ENCODE data around the gene CTNNA3.

Gene CTNNA3

GRCh38 chr10:66804962-66805361, 891.0 kb downstream of the CTNNA3 start:
- Histone ChIP-seq H3K4me1 (ENCODE audit: control insufficient read depth, insufficient read depth, low read length) (no peaks in the 10 kb centered on the region), H3K36me3 (ENCODE audit: control insufficient read depth in 2 of 2, insufficient read depth in 1 of 2, low read length in 2 of 2) (no peaks in the 10 kb centered on the region), H3K27ac (ENCODE audit: extremely low read depth, low read depth, low read length) (no peak overlapping the region), H3K4me3 (ENCODE audit: low read depth, low read length) (no peak overlapping the region), H3K9me3 (ENCODE audit: control insufficient read depth, insufficient read depth, low read depth, low read length) (no peaks in the 10 kb centered on the region)
- POLR2A ChIA-PET = no interaction called here
- CTCF ChIA-PET = interaction anchor here (1.5 kb wide), 1 partner anchor 9 kb away, joined by 3 read pairs; no protein-coding TSS in a partner anchor
- TF ChIP-seq ZBTB21 (tag by site-specific recombination; IDR thresholded peaks at IDR 0.05) = no peak
- TF ChIP-seq ZNF155 (tag by site-specific recombination; IDR thresholded peaks at IDR 0.05) = no peak
- TF ChIP-seq RBAK (tag by site-specific recombination; IDR thresholded peaks at IDR 0.05) = no peak
- TF ChIP-seq ZFP37 (tag by site-specific recombination; IDR thresholded peaks at IDR 0.05) = no peak
- no peak for TF ChIP-seq ZNF707 (tag by site-specific recombination; IDR thresholded peaks at IDR 0.05)
- no peak for TF ChIP-seq ZBTB1 (tag by site-specific recombination; IDR thresholded peaks at IDR 0.05)
- TF ChIP-seq ZXDB (tag by site-specific recombination; IDR thresholded peaks at IDR 0.05) = no peak
- TF ChIP-seq SCRT2 (tag by site-specific recombination; IDR thresholded peaks at IDR 0.05) = no peak

- TF ChIP-seq SP3 (tag by site-specific recombination; IDR thresholded peaks at IDR 0.05) (no peak), REPIN1 (tag by site-specific recombination; IDR thresholded peaks at IDR 0.05; ENCODE audit: low read depth) (no peak), FEZF1 (tag by site-specific recombination; IDR thresholded peaks at IDR 0.05) (no peak), ZNF138 (tag by site-specific recombination; IDR thresholded peaks at IDR 0.05; ENCODE audit: borderline replicate concordance) (no peak), ZNF37A (tag by site-specific recombination; IDR thresholded peaks at IDR 0.05) (no peak), IKZF3 (tag by site-specific recombination; IDR thresholded peaks at IDR 0.05) (no peak), ELK4 (IDR thresholded peaks at IDR 0.05; ENCODE audit: borderline replicate concordance, low read depth, low read length) (no peak), ZNF280C (tag by site-specific recombination; IDR thresholded peaks at IDR 0.05) (no peak), ZNF558 (tag by site-specific recombination; IDR thresholded peaks at IDR 0.05) (no peak), ZNF596 (tag by site-specific recombination; IDR thresholded peaks at IDR 0.05) (no peak), REST (tag by site-specific recombination; IDR thresholded peaks at IDR 0.05) (no peak), ZNF510 (tag by site-specific recombination; IDR thresholded peaks at IDR 0.05; ENCODE audit: insufficient replicate concordance) (no peak), ZBTB10 (tag by site-specific recombination; IDR thresholded peaks at IDR 0.05) (no peak)
- TF ChIP-seq, protein P1, sequence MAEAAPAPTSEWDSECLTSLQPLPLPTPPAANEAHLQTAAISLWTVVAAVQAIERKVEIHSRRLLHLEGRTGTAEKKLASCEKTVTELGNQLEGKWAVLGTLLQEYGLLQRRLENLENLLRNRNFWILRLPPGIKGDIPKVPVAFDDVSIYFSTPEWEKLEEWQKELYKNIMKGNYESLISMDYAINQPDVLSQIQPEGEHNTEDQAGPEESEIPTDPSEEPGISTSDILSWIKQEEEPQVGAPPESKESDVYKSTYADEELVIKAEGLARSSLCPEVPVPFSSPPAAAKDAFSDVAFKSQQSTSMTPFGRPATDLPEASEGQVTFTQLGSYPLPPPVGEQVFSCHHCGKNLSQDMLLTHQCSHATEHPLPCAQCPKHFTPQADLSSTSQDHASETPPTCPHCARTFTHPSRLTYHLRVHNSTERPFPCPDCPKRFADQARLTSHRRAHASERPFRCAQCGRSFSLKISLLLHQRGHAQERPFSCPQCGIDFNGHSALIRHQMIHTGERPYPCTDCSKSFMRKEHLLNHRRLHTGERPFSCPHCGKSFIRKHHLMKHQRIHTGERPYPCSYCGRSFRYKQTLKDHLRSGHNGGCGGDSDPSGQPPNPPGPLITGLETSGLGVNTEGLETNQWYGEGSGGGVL (tag by site-specific recombination; IDR thresholded peaks at IDR 0.05) = no peak
- TF ChIP-seq, protein P2, sequence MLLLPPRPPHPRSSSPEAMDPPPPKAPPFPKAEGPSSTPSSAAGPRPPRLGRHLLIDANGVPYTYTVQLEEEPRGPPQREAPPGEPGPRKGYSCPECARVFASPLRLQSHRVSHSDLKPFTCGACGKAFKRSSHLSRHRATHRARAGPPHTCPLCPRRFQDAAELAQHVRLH (tag by site-specific recombination; IDR thresholded peaks at IDR 0.05) = no peak
- POLR2A ChIA-PET = no interaction called here
- CTCF ChIA-PET = interaction anchor here (0.6 kb wide), 2 partner anchors 41 to 227 kb away, joined by 3 to 7 read pairs; no protein-coding TSS in a partner anchor
- Histone ChIP-seq H3K4me3 (ENCODE audit: low read depth, low read length) (no peak overlapping the region), H3K27ac (ENCODE audit: extremely low read depth, low read depth, low read length) (no peak overlapping the region), H3K9me3 (ENCODE audit: control insufficient read depth, insufficient read depth, low read depth, low read length) (no peaks in the 10 kb centered on the region), H3K36me3 (ENCODE audit: control insufficient read depth in 2 of 2, insufficient read depth in 1 of 2, low read length in 2 of 2) (no peaks in the 10 kb centered on the region), H3K4me1 (ENCODE audit: control insufficient read depth, insufficient read depth, low read length) (no peaks in the 10 kb centered on the region)
These were observed 892.8 kb downstream of the CTNNA3 start for GRCh38 chr10:66803174-66803573.
